ENCODE results near the gene MFAP3.
"Not testable (repeated sequence)": the region's sequence is repeated elsewhere in the genome, so short reads cannot be mapped to it uniquely, and the experiment has no call there.

MFAP3 gene

GRCh38 chr5:154038707-154039457 lies at the start of gene MFAP3, which contains the start of gene FAM114A2:
MFAP3 (plus strand) TSS chr5:154038967; CDS start chr5:154049723, 10,756 bp downstream.
FAM114A2 (minus strand) TSS chr5:154038910; CDS start chr5:154034953, 3,957 bp downstream.
- peak; percentile 93 for DNase-seq
- peak; percentile 95 for TF ChIP-seq POLR2A (IDR thresholded peaks at IDR 0.05; ENCODE audit: low read length)
- no peak for TF ChIP-seq GATA1 (IDR thresholded peaks at IDR 0.05; ENCODE audit: low read depth, low read length)

GRCh38 chr5:153991168-153991567 lies 47.6 kb upstream of the MFAP3 start:
- TF ChIP-seq POLR2A (IDR thresholded peaks at IDR 0.05; ENCODE audit: low read length) (no peak), GATA1 (IDR thresholded peaks at IDR 0.05; ENCODE audit: low read depth, low read length) (no peak)
- DNase-seq: no peak

- no peak for TF ChIP-seq POLR2A (IDR thresholded peaks at IDR 0.05; ENCODE audit: low read length)
- no peak for TF ChIP-seq GATA1 (IDR thresholded peaks at IDR 0.05; ENCODE audit: low read depth, low read length)
- DNase-seq: no peak
These were observed 40.8 kb upstream of the MFAP3 start for GRCh38 chr5:153998010-153998409.

GRCh38 chr5:153998768-153999167 lies 40.0 kb upstream of the MFAP3 start:
- no peak for DNase-seq
- TF ChIP-seq GATA1 (IDR thresholded peaks at IDR 0.05; ENCODE audit: low read depth, low read length): no peak
- no peak for TF ChIP-seq POLR2A (IDR thresholded peaks at IDR 0.05; ENCODE audit: low read length)

DNA sequence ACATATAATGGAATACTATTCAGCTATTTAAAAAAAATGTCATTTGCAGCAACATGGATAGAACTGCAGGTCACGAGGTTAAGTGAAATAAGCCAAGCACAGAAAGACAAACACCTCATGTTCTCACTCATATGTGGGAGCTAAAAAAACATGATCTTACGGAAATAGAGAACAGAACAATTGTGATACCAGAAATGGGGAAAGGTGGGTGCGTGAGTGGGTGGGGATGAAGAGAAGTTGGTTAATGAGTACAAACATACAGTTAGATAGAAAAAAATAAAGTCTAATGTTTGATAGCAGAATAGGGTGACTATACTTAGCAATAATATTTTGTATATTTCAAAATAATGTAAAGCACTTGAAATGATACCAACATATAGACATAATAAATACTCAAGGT lies 38.8 kb upstream of the MFAP3 start:
- TF ChIP-seq POLR2A (IDR thresholded peaks at IDR 0.05; ENCODE audit: low read length) (no peak), GATA1 (IDR thresholded peaks at IDR 0.05; ENCODE audit: low read depth, low read length) (no peak)
- DNase-seq: no peak

GRCh38 chr5:154000703-154001102 lies 38.1 kb upstream of the MFAP3 start:
- TF ChIP-seq GATA1 (IDR thresholded peaks at IDR 0.05; ENCODE audit: low read depth, low read length) (no peak), POLR2A (IDR thresholded peaks at IDR 0.05; ENCODE audit: low read length) (no peak)
- DNase-seq: no peak

DNA sequence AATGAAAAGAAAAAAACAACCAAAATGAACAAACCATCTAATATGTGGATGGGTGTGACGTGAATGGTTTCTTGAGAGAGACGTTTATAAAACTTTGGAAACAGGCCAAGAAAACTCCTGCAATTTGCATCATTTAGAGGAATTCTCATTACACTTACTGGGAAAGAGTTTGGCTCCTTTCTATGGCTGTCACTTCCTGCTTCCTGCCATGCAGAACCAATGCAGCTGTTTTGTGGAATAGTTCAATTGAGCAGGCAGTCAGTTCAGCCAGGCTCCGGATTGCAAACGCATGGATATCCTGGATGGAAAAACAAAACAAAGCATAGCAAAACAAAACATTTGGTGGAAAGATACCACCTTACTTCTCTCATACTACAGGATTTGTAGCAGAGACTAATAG lies 36.7 kb upstream of the MFAP3 start:
- DNase-seq: no peak

GRCh38 chr5:154002511-154003020 lies 36.2 kb upstream of the MFAP3 start:
- TF ChIP-seq POLR2A (IDR thresholded peaks at IDR 0.05; ENCODE audit: low read length) (no peak), GATA1 (IDR thresholded peaks at IDR 0.05; ENCODE audit: low read depth, low read length) (no peak)
- DNase-seq: no peak

More for the DNA sequence above, 36.7 kb upstream of the MFAP3 start:
- TF ChIP-seq GATA1 (IDR thresholded peaks at IDR 0.05; ENCODE audit: low read depth, low read length): no peak
- TF ChIP-seq POLR2A (IDR thresholded peaks at IDR 0.05; ENCODE audit: low read length): no peak

GRCh38 chr5:154005648-154006047 lies 33.1 kb upstream of the MFAP3 start:
- no peak for DNase-seq
- no peak for TF ChIP-seq POLR2A (IDR thresholded peaks at IDR 0.05; ENCODE audit: low read length)

DNA sequence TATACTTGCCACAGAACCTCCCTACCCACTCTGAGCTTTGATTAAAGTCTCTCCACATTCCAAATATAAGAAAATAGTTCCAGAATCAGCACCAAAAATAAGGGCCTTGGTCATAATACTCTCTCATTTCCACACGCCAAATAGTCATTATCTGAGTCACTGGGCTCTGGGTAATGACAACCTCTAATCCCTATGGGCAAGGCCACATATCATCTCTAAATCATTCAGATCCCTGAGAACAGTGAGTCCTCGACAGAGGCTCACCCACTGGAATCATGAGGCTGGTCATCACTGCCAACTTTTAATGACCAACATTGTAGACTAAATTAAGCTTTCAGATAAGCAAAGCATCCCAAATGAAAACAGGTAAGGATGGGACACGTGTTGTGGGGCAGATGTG lies 28.1 kb upstream of the MFAP3 start:
- TF ChIP-seq POLR2A (IDR thresholded peaks at IDR 0.05; ENCODE audit: low read length) (no peak), GATA1 (IDR thresholded peaks at IDR 0.05; ENCODE audit: low read depth, low read length) (no peak)
- DNase-seq: no peak

- TF ChIP-seq GATA1 (IDR thresholded peaks at IDR 0.05; ENCODE audit: low read depth, low read length) (no peak), POLR2A (IDR thresholded peaks at IDR 0.05; ENCODE audit: low read length) (no peak)
- no peak for DNase-seq
These were observed 23.6 kb upstream of the MFAP3 start for GRCh38 chr5:154015071-154015693.

GRCh38 chr5:154018919-154019318 lies 19.8 kb upstream of the MFAP3 start:
- not testable (repeated sequence) for DNase-seq

- TF ChIP-seq POLR2A (IDR thresholded peaks at IDR 0.05; ENCODE audit: low read length) (no peak), GATA1 (IDR thresholded peaks at IDR 0.05; ENCODE audit: low read depth, low read length) (no peak)
- DNase-seq: peak; percentile 52 to 80
These were observed 12.8 kb upstream of the MFAP3 start for GRCh38 chr5:154025951-154026350.

DNA sequence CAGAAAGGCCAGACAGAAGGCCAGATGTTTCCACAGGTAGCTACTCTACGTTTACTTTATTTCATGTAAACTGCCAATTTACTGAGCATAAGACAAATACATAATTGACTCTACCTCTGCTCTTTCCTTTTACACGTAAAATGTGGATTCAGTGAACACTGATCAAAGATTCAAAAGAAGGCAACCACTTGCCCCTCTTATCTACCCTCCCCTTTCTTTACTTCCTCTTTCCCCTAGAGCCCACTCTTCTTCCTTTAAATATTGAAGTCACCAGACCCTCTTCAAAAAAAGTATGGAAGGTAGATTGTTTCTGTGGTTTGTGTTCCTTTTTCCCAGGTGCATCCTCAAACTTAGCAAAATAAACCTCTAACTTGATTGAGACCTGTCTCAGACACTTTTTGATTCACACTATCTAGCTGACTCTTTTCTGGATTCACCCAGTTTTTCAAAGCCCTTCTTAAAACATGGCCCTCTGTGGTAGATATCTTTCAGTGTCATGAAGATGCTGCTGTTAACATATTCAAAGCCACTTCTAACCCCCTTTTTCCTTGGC lies 6.8 kb upstream of the MFAP3 start:
- TF ChIP-seq POLR2A (IDR thresholded peaks at IDR 0.05; ENCODE audit: low read length): no peak
- TF ChIP-seq GATA1 (IDR thresholded peaks at IDR 0.05; ENCODE audit: low read depth, low read length): no peak
- DNase-seq: no peak

All from erythroblast (primary cell).